Measurements from ENCODE around the gene C13orf46.
A peak's percentile ranks its signal among the peaks of the same experiment; 100 is the strongest.

Gene C13orf46

DNA sequence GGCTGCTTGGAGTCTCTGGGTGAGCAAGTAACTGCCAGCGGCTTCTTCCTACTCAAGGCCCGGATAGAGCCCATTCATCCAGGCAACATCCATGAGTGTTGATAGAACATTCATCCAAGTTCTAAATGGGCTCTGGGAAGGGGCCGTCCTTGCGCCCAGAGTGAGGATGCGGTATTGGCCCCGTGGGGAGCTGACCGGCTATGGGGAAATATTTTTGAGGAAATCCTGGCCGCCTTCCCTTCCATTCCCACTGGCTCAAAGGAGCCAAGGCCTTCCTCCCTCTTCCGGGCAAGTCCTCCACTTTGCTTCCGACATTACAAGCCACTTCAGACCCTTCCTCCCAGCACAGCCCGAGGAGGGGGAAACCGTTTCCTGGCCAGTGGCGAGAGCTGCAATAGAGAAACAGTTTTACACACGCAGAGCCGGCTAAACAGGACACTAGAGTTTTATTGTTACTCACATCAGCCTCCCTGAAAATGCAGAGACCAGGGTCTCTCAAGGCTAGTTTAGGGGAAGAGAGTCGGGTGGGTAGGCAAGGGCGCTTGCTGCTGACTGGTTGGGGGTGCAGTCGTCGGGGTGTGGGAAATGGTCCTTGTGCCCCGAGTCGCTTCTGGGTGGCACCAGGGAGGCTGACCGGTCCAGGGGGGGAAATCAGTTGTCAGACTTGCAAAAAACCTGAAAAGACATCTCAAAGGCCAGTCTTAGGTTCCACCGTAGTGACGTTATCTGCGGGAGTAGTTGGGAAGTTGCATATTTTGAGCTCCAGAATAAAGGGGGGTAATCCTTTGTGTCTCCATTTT lies 37.5 kb downstream of the C13orf46 start:
- no peak for DNase-seq

DNA sequence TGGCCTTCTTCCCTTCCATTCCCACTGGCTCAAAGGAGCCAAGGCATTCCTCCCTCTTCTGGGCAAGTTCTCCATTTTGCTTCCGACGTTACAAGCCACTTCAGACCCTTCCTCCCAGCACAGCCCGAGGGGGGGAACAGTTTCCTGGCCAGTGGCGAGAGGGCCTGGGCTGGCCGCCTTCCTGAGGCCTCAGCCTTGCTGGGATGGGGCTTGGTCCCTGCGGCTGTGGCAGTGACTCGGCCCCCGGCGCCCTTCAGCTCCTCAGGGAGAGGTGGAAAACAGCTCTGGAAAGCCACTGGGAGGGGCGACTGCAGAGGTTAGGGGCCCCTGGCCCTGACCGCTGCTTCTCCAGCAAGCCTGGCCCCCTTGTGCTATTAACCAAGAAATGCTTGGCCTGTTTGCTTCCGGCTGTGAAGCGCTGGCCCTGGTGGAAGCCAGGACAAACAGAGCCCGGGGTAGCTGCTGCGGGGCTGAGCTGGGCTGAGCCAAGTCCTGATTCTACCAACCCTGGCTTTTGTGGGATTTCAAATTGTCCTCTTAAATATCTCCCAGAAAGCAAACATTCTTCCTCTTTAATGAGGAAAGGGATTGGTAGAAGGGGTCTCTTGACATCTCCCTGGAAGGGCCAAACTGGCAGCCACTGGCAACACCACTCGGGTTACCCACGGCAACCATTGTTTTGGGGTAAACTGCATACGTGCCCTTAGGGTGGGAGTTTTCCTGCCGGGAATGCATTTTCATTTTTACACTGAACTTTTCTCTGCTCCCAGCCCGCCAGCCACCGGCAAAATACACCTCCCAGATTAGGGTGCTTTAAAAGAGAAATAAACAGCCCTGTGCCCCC lies 38.7 kb downstream of the C13orf46 start:
- DNase-seq, result peak; percentile 64

DNA sequence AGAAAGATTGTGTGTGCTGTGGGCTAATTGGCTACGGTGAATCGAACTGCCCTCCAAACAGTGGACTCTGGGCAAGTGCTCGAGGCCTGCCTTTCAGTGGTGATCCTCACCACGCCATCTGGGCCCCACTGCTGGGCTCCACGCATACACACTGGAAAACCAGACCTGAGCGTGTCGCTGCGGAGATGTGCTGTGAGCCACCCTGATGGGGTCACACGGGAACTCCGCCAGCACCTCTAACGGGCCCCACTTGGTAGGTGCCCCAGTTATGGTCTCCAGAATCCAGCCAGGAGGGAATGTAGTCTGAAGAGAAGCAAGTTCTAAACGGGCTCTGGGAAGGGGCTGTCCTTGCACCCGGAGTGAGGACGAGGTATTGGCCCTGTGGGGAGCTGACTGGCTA lies 39.3 kb downstream of the C13orf46 start:
- DNase-seq, result no peak

DNA sequence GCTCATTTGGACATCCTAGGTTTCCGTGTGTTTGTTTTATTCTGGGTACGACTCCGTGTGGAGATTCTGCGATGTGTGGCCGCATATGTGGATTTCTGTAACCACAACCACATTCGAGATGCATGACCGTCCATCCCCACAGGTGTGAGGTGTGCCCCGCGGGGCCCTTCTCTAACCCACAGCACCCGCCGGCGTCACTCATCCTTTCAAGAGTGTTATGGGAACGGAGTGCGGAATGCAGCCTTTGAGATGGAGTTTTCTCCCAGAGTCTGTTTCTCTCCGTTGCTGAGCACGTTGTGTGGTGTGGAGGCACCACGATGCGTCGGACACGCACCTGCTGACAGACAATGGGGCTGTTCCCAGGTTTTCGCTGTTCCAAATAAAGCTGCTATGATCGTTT lies 40.0 kb downstream of the C13orf46 start:
- no peak for DNase-seq

DNA sequence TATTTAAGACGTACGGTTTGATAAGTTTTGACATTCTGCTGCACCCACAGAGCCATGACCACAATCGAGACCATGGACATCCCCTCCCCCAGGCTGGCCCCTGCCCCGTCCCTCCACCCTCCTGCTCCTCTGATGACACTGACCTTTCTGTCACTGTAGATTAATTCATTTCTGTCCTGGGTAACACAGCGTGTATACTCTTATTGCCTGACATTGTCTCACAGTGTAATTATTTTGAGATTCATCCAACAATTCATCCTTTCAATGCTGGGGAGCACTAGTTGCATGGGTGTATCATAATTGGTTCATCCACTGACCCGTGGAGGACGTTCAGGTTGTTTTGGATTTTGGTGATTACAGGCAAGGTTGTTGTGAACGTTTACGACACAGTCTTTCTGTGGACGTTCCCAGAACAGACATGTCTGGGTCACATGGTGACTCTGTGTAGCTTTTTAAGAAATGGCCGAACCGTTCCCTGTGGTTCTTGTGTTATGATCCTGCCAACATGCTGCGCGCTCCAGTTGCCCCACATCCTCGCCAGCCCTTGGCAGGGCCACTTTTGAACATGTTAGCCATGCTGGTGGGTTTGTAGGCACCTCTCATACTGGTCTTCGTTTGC lies 41.9 kb downstream of the C13orf46 start:
- no peak for DNase-seq

DNA sequence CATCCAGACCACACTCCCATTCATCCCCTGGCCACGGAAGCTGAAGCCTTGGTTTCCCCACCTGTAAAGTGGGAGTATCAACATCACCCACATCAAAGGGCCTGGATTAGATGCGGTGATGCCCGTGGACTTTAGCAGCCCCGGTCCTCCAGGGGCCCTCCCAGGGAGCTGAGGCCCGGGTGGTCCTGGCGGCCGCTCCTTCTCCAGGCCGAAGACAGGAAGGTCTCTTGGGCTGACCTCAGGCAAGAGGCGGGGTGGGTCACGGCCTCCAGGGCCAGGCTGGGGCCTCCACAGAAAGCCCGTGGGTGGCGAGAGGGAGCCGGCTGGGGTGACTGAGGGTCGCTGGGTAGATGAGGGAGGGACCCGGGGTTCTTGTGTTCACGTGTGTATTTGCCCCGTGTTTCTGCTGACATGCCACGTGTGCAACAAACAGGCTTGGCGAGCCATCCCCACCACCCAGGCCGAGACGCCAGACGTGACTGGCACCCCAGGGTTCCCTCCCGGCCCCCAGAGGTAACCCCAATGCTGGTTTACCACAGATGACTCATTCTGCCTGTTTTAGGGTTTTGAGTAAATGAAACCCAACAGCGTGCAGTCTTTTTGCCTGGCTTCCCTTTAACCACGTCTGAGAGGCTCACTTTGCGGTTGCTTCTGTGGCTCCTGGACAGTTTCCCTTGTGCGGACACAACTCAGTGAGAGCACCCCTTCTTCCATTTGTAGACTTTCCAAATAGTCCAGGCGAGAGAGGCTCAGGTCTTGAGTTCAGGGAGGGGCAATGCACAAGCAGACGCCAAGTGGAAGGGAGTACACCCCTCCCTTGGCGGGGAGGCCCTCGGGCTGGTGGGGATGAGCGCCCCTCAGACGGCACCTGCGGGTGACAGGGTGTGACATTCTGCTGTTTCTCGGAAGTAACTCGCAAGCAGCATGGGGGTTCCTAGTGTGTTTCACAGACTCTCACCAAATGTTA lies 42.9 kb downstream of the C13orf46 start:
- no peak for DNase-seq

DNA sequence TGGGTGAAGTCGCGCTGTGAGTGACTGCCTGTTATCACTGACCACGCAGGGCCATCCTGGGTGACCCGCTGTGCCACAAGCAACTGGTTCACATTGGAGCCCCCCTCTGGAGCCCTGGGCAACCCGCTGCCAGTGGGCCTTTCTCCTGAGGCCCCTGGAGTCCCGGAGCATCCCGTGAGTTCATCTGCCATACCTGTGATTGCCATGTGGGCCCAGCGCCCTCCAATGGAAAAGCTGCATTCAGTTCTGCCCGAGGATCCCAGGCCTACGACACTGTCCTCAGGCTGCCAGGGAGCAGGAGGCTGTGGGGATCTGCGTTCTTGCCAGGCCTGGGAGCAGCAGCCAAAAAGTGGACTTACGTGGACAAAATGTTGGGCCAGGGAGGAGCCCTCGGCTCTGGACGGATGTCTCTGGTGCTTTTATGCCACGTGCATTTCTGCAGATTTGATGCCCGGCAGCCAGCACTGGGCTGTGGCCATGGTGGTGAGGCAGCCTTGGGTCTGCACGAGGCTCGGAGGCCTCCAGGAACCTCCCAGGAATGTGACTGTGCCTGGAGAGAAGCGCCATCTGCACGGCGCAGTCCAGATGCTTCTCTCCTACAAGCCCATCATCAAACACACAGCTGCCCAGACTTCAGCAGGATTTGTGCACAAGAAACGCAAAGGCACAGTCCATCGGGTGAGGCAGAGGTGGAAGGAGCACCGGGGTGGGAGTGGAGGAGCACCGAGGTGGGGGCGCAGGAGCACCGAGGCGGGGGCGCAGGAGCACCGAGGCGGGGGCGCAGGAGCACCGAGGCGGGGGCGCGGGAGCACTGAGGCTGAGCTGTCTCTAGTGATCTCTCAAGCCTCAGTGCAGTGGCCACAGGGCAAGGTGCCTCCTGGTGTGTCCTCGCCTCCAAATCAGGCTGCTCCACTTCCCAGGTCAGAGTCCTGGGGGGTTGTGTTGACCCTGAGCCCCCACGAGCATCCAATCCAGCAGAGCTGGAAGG lies 44.0 kb downstream of the C13orf46 start:
- DNase-seq, result no peak

DNA sequence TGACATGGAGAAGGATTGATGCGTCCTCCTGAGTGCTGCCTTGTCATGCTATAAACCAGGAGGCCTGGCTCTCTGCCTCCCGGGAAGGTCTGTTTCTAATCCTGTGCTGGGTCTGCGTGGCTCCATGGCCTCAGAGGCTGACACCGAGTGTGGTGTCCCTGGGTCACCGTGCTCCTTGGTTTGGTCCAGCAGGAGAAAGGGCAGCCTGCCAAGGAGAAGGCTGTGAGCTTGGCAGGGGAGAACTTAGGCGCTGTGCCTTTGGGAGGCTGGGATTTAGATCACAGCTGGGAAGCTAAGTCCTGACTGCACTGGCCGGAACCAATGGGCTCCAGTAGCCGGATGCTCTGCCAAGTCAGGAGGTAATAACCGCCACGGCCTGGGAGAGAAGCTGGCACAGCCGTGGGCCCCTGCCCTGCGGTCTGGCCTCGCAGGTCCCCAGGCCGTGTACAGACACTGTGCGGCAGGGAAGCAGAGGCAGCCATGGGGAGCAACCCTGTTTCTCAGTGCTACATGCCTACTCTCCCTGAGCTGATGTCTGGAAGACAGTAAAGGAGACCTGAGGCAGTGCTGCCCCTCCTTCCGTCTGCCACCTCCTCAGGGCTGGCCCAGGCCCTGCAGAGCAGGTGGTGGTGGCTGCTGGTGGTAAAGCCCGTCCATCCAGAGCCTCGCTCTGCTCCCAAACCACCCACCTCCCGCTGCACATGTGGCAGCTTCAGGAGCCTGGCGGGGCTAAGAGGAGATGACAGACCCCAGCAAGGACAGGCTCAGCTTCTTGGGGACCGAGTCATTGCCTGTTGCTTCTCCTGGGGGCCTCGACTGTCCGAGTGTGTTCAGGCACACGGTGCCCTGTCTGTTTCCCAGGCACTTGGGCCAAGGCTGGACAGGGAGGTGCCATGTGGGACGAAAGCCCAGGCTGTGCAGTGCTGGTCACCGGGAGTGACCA lies 44.9 kb downstream of the C13orf46 start:
- DNase-seq, result no peak

DNA sequence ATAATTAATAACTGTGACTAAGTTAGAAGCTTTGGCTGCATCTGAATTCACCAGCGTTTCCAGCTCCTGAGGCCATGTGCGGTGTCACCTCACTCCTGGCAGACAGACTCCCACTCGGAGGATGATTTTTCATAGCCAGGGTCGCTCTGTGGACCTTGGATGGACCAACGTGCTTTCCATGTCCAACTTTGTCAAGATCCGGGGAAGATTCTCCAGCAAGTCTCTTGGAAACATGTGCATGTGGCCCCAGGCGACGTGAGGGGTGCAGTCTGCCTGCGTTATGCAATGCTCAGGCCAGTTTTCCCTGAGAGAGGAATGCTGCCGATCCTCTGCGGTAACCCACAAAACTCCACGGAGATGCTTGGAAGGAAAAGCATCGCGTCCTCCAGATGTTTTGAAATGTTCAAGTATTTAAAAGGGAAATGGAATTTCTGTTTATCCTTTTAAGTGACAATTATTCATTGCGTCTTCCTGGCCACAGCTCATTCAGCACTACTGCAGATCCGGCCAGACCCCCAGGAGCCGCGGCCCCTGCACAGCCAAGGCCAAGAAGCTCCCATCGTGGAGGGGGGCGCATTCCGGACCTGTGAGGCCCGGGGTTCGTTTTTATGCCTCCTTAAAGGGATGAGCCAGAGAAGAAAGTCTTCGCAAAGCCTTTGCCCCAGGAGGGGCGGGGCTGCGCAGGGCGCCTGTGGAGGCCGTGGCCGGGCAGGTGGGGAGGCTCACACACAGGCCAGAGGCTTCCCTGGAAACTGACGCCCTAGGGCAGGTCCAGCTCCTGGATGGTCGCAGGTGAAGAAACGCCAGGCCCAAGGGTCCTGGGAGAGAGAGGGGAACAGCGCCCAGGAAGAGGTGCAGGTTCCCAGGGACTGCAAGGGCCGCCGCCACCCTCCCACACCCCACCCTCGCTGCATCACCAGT lies 46.0 kb downstream of the C13orf46 start:
- no peak for DNase-seq

DNA sequence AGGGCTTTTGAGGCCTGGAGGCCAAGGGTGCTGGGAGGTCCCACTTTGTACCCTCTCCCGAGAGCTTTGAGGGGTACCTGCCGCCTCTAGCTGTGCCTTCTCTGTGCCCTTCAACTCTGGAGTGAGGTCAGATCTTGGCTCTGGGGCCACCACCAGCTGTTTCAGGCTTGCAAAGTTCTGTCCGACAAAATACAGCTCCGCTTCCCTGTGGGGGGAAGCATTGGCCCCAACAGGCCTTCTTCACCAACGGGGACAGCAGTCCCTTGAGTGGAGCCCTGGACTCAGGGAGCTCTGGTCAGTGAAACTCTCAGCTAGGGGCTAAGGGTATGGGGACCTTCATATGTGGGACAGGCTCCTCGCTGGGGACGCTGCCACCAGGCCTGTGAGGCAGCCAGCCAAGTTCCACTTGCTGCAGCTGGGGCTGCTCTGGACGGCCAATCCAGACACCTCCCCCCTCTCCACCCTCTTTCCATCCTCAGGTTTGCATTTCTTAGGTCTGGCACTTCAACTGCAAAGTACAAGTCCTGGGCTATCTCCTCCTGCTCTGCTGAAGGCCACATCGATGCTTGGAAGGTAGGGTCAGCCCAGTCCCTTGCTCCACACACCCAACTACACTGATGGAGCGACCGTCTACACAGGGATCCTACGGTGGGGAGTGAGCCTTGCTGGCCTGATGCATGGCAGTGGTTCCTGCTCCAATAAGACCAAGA lies 46.8 kb downstream of the C13orf46 start:
- no peak for DNase-seq

DNA sequence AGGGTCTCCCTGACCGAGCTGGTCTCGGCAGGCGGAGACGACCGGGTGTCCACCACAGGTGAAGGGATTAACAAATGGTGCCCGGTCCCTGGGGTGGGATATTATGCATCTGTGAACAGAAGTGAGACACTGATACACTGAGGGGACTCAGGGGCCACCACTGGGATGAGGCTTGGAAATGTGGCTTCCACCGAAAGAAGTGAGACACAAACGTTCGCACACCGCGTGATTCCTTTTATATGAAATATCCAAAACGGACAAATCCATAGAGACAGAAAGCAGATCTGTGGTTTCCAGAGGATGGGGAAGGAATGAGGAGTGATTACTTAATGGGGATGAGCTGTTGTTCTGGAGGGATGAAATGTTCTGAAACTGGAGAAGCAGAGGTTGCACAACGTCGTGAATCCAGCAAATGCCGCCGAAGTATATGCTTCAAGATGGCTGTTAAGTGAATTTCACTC lies 47.5 kb downstream of the C13orf46 start:
- DNase-seq, result no peak

DNA sequence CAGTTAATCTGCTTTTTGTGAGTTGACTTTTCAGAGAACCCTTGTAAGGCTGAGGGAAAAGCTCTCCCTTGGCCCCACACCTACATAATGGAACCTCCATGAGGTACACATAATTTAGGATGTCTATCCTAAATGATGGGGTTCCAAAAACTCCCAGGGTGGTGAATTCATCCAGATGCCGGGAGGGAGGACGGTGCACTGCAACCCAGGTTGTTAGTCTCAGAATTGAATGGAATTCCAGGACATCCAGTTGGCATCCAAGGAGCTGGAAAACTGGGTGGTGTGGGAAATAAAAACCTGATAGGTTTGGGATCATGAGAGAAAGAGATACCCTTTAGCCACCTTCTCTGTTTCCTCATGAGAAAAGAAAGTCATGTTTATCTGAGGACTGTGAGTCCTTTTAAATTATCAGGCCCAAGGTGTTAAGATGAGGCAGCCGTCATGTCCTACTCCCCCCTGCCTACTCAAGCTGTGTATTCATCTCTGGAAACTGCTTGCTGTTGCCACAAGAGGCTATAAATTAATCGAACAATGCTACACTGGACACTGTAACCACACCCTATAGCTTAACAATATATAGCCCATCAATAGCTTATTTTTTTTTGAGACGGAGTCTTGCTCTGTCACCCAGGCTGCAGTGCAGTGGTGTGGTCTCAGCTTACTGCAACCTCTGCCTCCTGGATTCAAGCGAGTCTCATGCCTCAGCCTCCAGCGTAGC lies 49.5 kb downstream of the C13orf46 start:
- DNase-seq, result no peak

DNA sequence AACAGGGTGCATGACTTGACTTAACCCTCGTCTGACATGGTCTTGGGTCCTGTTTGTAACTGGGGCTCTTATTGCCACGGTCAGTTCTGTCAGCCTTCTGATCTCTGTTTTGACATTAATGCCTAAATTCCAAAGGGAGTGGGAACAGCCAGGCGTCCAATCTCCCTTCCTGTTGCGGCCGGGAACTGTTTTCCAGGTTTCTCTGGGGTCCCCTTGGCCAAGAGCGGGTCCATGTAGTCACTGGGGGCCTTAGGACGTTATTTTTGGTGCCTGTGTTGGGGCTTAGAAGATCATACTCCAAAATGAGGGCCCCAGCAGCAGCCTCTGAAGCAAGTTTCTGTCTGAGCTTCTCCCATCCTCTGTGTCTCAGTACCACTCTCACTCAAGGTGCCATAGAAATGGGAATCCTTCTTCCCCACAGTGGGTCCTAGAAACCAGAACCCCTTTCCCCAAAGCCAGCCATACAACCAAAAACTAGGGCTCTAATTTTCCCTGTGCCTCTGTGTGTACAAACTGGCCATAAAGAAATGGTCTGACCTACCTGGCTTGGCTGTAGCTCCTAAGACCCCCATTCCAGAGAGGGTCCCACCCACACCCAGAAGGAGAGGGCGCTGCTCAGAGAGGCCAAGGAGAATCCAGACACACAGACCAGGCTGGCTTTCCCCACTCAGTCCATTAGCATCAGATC lies 50.4 kb downstream of the C13orf46 start:
- no peak for DNase-seq

DNA sequence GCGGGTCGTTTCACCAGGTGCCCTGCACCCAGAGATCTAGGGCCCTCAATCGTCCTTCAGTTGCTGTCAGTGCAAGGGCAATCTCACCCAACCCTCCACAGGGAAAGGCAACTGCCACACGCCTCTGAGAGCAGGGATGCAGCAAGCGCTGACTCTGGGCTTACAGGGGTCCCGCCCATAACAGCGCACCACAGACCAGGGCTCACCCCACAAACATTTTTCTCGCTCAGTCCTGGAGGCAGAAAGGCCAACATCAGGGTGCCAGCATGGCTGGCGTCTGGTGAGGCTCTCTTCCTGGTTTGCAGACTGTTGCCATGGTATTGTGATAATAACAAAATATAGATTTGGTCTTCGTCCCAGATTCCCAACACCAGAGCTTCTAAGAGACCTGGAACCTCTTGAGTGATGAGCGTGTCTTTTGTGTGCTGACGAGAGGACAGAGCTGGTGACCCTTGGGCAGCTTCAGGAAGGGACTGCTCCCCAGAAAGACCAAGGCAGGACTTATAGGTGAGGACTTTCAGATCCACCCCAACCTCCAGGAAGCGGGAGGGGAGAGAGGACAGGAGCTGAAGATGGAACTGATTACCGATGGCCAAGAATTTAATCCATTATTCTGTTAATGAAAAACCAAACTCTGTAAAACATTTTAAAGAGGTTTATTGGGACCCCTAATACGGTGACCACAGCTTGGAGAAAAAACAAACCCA lies 51.3 kb downstream of the C13orf46 start:
- no peak for DNase-seq

DNA sequence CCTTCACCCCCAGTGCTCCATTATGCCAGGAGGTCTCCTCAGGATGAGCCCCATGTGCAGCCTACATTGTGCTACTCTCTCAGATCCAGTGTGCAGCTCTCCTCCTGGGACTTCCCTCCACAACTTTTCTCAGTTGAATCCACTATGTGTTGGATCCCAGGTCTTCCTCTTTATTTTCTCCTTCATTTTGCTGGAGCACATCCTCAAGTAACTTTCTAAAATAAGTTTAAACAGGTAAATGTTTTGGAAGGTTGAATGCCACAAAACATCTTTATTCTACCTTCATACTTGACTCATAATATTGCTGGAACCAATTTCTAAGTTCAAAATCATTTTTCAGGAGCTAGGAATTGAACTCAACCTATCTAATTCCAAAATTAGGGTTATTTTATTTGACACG lies 52.1 kb downstream of the C13orf46 start:
- no peak for DNase-seq

DNA sequence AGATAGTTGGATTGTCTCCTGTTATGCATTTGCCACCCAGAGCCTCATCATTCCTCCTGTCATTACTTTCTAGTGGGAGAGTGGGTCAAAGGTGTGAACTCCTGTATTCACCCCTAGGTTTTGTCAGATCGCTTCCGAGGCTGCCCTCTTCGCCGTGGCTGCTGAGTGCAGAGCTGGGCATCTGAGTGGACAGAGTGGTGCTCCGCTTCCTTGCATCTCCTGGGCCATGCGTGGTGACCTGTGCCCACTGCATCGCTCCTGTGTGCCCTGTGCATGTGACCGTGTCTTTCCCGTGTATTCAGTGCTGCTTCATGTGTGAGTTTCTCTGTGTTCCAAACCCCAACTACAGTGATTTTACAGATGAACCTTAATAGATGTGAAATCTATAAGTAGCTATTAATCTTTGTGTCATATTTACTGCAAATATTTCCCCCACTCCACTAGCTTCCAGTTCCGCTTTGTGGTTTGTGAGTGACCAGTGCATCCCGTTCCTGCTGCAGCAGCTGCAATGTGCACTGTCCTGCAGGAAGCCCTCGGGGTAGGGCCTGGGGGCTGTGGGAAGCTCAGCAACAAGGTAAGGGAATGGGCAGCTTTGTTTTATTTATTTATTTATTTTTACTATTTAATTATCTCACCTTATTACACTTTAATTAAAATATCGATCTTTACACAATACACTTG lies 53.1 kb downstream of the C13orf46 start:
- DNase-seq, result no peak
